DMS 273 treated with DMSO at 0.1 percent for 48 hours (cell line): ENCODE data around the gene LDAH.

Experiments
- DNase-seq: peaks from one replicate; lab custom pipeline; 2025; lab: John Stamatoyannopoulos, UW

Gene LDAH

DNA sequence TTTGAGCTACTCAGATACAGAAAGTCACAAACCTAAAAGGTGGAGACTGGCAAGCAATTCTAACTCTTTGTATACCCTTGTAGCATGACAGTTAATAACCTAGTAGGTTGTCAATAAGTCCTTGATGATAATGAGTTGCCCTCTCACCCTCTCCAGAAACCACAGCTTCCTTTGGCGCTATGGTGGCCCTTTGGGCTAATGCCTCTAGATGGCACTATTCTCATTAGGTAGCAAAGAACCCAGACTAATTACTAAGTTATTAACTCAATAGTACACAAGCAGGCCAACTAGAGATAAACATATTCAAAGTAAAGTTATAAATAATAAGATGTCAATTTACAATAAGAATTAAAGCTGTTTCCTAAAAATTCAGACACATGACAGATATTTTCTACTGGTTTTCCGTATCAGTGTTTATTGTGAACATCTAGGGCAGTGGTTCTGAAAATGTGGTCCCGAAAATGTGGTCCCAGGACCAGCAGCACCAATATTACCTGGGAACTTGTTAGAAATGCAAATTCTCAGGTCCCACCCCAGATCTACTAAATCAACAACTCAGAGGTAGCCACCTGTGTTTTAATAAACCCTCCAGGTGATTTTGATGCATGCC is 41.1 kb downstream of the LDAH start:
- DNase-seq, result no peak

DNA sequence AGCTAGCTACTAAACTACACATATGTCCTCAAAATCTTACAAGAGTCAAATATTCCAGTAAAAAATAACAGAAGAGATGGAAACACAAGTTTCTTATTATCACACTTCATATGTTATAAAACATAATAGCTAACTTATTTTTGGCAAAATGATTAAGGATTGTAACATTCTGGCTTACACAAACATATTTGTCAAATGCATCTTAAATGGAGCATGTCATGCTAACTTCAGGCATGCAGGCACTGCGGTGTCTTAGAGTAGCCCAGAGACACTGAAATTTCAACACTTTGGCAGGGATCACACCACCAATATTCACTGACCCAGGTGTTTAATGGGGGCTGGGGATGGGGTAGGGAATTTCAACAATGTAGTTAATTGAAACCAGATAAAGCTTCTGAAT is 51.6 kb downstream of the LDAH start:
- DNase-seq, result no peak

DNA sequence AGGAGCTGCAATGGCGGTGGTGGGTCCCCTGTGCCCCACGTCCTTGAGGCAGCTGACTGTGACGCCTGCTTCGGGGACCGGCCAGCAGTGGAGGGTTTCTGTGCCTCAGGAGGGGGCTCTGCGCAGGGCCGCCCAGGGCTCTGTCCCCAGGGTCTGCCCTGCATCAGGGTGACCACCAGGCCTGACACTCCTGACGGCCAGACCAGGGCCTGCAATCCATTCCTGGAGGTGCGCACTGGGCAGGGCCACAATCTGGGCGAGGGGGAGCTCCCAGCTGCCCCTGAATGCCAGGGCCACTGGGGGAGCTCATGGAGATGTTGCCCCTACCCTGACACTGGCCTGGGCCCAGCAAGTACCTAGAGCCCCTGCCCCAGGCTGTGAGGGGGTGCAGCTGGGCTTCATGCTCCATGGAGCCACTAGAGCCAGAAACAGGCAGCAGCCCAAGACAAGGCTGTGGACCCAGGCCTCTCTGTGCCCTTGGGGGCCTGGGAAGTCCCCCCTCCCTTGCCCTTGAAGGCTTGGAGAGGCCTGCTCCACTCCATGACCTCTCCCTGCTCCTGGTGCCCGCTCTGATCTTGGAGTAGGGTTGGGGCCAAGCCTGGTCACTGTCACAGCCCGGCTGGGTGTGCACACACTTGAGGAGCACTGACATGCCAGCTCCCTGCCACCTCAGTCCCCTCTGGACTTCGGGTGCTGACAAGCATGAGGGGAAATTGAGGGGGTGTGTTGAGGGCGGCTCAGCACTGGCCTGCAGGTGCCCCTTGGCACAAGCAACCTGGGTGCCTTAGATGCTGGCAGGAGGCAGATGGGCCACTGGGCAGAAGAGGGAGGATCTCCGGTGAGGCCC is 55.9 kb downstream of the LDAH start:
- no peak for DNase-seq

DNA sequence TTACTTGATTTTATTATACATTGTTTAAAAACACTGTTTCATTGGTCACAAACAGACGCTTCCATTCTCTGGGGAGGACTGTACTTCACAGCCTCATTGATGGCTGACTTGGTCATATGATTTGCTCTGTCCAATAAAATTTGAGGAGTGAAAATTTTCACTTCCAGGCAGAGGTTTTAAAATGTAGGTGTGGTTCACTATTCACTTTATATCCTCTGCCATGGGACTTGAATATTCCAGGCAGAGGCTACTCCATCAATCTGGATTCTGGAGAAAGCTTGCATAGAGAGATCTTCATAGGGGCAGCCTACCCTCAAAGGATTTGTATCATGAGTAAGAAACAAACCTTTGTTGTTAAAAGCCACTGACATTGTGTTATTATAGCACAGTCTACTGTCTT is 56.7 kb downstream of the LDAH start:
- DNase-seq, result no peak

DNA sequence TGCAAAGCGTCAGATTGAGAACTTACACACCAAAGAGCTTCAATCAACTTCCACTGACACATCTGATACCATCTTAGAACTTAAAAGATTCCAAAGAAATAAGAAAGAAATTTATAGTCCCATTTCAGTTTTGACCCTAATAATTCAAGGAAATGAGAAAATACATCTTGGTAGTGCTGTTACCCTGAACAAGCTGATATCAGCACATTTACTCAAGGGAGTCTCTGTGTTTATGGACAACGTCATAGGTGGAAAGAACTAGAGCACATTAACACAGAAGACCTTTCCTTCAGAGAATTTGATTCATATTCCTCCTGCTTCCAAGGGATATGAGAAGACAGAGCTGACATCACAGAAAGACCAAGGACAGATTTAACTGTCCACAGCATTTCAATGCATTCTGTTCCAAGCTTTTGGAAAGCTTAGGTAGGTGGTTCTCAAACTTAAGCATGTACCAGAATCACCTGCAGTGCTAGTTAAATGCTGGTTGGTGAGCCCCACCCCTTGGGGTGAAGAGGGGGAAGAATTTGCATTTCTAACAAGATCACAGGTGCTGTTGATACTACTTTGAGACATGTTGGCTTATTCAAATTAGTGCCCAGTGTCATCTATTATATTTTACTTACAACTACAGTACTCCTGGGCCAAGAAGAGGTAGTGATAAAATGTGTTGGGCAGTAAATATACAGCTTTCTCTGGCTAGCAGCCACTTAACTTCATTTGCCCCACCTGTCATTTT is 59.8 kb downstream of the LDAH start:
- no peak for DNase-seq

DNA sequence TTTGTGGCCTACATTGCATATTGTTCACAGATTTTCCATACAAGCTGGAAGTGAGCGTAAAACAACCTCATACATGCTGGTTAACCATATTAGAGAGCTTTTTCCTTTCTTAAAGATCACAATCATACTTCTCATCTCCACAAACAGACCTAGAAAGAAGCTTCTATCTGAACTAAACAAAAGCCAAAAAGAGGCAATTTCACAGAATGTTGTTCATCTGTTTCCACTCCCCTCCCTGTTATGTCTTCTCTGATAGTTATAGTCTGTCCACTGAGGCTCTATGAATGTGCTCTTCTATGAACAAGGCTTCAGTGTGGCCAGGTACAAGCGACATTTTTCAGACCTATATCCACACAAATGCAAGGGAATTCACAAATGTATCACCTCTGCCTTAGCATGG is 63.4 kb downstream of the LDAH start:
- DNase-seq, result no peak

DNA sequence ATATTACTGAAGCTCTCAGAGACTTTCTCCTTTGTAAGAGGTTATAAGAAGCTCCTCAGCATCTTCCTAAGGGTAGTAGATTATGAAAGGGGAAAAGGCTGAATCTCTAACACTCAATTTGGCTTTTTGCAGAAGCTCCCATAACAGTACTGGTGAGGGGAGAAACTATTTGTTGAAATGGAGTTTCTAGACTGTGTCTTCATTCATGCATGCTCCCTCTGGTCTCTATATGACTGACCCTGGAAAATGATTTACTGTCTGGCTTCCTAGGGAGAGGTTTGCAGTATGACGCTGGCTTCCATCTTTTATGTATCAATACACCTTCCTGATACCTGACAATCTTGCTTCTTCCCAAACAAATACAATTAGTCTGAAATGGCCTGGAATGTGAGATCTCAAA is 63.9 kb downstream of the LDAH start:
- DNase-seq, result no peak

DNA sequence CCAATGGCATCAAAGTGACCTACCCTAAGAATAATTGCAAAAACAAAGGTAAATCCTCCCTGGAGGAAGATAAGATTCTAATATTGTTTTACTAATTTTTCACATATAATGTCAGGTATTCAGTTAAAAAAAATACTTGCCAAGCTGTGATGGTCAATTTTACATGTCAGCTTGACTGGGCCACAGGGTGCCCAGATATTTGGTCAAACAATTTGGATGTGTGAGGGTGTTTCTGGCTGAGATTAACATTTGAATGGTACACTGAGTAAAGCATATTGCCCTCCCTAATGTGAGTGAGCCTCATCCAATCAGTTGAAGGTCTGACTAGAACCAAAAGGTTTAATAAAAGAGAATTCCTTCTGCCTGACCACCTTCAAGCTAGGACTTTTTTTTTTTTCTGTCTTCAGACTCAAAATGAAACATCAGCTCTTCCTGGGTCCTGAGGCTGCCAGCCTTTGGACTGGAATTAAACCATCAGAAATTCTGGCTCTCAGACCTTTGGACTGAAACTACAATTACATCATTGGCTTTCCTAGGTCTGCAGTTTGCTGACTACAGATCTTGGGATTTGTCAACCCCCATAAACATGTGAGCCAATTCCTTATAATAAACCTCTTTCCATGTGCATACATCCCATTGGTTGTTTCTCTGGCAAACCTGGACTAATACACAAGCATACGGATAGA is 65.4 kb downstream of the LDAH start:
- DNase-seq, result no peak

DNA sequence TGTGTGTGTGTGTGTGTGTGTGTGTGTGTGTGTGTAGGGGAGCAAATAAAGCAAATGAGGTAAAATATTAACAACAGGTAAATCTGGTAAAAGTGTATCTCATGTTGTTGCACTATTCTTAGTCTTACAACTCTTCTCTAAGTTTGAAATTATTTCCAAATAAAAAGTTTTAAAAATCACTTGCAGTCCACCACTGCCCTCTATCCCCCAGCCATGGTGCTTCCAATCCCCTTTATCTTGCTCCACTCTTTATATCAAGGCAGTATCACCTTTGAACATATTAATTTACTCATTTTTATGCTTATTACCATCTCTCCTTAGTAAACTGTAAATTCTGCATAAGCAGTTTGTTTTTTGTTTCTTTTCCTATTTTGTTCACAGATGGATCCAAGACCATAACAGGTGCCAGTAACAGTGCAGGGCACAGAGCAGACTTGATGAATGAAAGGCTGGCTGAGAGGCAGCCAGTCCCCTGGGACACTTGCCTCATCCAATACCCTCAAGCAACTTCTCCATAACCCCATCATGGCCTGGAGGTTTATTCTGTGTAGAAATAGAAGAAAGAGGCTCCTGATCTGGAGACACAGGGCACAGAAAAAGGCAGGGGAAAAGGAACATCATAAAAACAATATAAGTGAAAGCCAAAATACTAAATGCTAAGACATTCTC is 67.6 kb downstream of the LDAH start:
- DNase-seq, result no peak

DNA sequence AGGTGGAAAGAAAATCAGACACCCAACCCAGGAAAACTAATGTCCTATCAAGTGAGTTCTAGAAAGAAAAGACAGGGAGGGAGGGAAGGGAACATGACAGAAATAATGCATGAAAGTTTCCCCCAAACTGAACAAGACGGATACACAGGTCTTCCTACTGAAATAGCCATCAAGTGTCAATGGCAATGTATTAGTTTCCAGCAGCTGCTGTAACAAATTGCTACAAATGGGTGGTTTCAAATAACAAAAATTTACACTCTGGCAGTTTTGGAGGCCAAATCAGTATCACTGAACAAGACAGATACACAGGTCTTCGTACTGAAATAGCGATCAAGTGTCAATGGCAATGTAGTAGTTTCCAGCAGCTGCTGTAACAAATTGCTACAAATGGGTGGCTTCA is 70.6 kb downstream of the LDAH start:
- DNase-seq, result no peak

DNA sequence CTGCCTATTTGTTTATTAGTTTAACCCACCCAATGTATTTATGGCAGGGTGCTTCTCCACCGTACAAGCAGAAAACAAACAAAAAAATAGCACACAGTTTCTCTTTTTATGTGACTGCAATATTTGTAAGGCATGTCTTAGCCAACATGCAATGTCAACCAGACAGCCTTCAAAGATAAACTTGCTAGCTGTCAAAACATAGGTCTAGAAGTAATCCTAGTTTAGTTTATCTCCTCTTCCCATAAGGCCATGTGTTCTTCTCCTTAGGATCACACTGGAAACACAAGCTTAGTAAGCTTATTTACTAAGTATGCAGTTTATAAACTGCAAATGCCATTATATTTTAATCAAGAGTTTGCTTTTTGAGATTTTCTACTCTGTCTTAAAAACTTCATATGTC is 75.6 kb downstream of the LDAH start:
- no peak for DNase-seq

DNA sequence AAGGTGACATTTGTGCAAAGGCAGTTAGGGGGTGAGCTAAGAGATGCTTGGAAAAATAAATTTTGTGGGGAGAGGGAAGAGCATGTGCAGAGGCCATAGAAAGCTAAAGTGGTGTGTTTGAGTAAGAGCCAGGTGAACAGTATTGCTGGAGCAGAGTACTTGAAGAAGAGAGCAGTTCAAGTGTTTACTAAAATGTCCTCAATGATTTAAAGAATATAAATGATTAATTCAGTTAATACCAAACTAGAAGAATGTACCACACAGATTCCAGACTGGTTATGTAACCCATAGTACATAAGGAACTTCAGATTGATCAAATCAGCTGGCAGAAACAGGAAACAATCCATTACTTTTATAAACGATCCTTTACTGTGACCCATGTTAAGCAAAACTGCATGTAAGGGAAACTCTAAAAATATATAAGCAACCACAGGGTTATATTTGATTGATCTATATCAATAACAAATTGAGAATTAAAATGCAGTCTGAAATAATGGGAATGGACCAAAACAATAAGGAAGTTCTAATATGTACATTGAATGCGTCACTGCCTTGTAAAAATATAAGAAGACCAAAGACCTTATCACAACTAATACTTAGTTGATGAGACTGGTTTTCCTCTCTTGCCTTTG is 76.9 kb downstream of the LDAH start:
- no peak for DNase-seq

DNA sequence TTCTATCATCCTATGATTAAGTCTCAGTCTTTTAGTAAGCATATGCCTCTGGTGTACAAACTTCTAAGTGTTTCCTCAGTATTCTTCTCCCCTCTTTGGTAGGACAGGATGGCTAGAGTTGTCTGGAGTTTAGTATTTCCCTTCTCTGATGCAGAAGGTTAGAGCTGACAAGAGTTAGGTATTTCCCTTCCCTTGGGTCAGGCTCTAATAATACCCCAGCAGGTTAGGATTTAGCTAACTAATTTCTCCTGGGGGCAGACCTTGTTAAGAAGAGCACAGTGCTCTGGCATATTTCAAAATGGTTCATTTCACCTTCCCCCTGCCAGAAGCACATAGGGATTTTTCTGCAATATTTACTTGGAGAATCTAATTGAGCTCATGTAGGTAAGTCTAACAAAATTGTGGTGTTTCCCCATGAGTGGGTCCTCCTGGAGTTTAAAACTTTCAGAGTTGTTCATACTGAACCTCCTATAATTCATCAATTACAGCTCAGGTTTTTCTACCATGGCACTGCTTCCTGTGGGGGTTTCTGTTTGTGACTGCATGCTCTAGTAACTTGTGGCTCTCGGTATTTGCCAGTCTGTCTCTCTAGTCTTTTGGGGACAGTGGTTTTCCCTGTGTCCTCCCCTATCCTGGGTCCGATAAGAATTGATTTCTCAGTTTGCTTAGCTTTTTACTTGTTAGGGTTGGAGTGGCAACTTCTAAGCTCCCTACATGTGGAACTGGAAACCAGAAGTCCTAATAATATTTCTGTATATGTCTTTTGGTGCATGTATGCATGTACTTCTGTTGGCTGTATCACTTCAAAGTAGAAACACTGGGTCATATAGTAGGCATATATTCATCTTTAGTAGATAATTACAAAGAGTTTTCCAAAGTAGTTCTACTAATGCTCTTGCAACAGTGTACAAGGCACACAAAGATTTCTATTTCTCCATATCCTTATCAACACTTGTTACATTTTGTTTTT is 78.2 kb downstream of the LDAH start:
- DNase-seq, result no peak

DNA sequence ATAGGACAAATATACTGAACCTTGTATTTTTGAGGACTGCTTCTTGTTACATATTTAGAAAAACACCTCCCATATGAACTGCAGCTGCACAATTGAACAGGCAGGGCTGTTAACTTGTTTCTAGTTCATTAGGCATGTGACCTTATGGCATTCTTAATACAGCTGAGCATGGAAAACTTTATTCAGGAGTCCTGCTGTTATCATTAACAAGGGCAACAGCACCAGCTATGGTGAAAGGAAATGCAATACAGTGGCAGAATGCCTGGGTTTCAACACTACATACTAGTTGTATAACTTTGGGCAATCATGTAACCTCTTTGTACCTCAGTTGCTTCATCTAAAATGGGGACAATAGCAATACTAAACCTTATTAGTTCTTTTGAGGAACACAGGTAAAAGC is 84.1 kb downstream of the LDAH start:
- no peak for DNase-seq

DNA sequence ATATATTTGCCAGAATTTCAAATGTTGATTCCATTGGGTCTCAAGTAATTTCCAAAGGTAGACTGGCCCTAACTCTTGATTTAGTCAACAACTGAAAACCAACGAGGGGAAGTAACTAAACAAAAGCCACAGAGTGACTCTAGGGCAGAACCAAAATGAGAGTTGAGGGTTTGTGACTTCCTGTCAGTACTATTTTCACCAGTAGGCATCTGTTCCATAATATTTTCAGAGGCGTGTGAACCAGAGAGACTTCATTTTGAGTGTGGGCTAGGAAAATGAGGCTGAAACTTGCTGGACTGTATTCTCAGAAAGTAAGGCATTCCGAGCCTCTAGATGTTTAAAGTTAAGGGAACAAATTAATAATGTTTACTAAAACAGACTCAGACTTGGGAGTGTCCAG is 85.4 kb downstream of the LDAH start:
- no peak for DNase-seq

DNA sequence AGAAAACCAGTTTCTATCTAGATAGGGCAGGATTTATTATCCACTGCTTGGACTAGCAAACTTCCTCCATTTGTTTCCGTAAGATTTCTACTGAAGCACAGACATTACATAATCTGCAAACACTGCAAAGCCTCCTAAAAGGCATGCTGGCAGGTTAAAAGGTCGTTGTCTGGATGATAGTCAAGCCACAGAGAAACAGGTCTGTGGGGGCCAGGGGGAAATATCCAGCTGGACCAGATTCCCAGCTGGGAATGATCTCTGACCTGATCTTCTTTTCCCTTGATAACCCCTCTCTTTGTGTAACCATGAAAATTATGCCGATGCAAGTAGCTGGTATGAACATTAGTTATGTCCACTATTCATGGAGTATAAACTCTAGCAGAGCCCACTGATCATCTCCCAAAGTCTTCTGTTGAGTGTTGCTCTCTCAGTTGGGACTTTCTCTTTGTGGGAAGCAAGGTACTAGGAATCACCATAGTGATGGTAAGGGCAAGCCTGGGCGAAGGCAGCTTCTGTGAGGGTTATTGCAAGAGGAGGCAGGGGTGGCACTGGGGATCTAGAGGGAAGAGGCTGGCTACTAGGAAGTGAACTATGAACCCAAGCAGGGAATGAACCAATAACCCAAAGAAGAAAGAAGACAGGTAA is 94.7 kb downstream of the LDAH start:
- no peak for DNase-seq

DNA sequence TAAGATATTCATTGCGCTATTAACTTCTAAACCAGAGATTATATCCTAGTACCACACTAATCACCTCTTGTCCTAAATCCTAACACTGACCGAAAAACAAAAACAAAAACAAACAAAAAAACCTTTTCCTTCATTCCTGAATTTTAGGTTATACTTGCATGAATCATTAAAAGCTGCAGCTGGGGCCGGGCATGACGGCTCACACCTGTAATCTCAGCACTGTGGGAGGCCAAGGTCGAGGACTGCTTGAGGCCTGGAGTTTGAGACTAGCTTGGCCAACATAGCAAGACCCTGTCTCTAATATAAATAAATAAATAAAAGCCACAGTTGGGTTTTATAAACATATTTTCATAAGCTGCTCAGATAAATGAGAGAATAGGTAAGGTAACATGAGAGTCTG is 96.0 kb downstream of the LDAH start:
- DNase-seq, result no peak

DNA sequence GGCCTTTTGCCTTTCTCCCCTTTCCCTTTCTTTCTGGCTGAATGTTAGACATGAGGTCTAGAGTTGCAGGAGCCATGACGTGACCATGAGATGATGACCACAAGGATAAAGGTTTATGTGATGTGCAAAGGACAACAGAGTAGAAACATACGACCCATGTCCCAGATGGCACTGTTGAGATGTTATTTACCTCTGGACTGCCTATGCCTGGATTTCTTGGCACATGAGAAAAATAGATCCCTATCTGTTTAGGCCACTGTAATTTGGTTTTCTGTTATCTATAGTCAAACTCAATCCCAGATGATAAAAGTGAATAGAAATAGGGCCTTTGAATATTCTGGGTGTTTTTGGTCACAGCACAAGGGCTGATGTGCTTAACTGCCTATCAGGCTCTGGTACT is 97.1 kb downstream of the LDAH start:
- DNase-seq, result no peak

DNA sequence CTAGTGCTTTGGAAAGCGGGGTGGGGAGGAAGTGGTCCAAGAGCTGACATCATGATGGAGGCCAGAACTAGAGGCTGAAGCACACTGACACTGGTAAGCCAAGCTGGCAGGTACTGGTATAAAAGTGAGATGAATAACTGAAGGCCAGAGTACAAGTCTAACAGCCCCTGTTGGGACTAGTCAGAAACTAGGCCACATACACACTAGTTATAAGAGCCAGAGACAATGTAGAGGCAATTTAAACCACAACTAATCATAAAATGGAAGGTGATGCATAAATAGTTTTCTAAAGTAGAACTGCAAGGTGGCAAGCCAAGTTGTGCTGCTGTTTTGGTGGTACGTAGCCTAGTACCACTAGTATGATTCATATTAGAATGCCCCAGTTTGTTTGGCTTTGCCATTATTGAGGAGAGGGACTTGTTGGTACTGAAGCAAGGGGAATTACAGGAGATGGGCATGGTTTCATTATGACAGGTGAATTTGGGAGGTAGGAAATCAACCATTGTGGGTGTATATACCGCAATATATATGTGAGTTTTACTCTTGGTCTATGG is 98.3 kb downstream of the LDAH start:
- no peak for DNase-seq

DNA sequence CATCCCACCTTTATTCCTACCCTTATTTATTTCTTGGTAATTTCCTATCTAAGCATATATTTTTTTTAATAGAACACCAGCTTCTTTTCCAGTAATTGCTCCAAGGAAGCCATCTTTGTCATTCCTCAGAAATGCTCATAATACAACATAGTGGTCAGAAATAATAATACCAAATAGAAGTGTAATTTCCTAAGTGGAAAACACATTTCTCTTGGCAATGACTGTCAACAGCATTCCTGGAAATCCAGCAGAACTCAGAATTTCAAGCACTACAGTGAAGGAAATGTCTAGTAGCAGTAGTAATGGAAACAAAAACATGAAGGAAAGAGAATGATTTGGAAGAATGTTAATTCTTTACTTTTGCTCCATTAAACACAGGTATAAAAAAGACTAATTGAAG is 99.4 kb downstream of the LDAH start:
- no peak for DNase-seq
